CD4-positive, alpha-beta T cell treated with Interleukin-17A for 1 hour (primary cell): ENCODE data around the gene ATF5.
"Not testable (repeated sequence)": the region's sequence is repeated elsewhere in the genome, so short reads cannot be mapped to it uniquely, and the experiment has no call there.

ENCODE experiments used
- DNase-seq: peaks from one replicate; pipeline ENCODE4 v3.0.0-alpha.2; 2020

Gene ATF5

DNA sequence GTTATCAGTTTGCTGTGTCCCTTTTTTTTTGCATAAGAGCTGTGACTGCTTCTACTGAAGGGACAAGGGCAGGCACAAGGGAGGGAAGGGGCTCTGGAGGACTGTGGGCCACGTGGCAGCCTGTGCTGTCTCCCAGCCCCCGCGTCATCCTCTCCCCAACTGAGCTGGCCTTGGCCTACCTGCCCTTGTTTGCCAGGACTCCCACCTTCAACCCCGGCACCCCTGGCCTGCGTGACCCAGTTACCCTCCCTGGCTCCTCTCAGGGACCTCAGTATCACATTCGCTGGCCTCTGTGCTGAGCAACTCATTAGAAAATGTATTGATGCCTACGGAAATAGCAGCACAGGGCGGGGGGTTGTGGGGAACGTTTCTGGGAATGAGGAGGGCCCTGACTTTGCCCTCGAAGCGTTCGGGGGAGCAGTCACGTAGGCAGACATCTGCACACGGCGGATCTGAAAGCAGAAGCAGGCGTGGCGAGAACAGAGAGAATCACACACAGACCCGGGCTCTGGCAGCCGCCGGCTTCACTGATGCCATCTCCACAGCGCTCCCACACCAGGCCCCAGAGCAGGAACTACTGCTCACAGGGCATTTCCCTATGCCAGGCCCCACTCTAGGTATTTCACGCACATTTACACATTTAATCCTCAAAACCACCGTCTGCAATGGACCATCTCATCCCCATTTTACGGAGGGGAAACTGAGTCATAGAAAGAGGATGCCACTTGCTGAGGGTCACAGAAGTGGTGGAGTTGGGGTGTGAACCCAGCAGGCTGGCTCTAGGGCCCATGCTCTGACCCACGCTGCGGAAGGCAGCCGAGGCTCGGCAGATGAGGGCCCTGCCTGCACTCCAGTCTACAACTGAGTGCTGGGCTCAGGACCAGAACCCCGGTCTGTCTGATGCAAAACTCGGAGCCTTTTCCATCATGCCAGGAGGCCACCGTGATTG lies 5.7 kb upstream of the ATF5 start:
- DNase-seq, result no peak

DNA sequence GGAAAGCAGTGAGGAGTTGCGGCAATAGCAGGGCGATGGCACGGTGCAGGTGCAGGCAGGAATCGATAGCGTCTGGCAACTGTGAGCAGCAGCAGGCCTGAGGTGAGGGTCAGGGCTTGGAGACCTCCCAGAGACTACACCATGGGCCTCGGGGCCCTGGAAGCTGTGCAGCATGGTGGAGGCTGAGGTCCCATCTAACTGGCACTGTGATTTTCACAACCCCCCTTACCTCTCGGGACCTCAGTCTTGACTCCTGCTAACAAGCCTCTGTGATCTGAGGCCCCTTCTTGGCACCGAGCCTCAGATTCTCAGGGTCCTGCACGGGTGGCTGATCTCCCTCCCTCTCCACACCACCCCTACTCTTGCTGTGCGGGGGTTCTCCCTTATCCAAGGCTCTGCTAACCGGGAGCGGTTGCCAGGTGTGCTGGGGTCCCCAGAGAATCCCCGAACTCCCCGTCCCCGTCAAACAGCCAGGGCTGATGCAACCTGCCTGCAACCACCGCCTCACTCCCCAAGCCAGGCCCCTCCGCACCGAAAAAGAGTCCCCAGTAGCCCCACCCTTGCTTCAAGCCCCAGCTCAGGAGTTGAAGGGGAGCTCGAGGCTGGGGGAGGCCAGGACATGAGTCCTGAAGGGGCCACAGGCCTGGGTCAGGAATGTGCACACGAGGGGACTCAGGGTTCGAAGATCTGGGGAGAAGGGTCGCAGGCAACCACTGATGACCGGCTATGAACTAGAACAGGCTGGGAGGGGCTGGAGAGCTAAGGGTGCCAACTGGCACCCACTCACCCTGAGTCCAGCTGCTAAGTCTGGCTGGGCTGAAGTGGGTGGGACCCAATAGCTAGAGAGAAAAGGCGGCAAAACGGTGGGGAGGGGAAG lies 4.8 kb upstream of the ATF5 start:
- no peak for DNase-seq

DNA sequence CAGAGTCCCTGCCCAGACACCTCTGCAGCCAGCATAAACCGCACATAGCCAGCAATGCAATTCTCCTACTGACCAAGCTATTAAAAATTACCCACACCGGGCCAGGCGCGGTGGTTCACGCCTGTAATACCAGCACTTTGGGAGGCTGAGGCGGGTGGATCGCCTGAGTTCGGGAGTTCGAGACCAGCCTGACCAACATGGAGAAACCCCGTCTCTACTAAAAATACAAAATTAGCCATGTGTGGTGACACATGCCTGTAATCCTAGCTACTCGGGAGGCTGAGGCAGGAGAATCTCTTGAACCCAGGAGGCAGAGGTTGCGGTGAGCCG lies 4.2 kb upstream of the ATF5 start:
- not testable (repeated sequence) for DNase-seq

DNA sequence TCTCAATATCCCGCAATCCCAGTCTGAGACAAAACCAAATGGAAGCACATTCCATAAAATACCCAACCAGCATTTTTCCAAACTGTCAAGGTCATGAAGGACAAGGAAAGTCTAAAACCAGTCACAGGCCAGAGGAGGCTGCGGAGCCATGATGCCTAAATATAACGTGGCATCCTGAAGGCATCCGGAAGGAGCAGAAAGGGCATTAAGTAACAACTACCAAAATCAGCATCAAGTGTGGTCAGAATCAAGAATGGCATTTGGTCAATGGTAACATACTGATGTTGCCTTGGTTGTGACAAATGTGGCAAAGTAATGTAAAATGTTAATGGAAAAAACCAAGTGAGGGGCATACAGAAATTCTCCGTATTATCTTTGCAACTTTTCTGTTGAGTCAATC lies 3.5 kb upstream of the ATF5 start:
- no peak for DNase-seq

DNA sequence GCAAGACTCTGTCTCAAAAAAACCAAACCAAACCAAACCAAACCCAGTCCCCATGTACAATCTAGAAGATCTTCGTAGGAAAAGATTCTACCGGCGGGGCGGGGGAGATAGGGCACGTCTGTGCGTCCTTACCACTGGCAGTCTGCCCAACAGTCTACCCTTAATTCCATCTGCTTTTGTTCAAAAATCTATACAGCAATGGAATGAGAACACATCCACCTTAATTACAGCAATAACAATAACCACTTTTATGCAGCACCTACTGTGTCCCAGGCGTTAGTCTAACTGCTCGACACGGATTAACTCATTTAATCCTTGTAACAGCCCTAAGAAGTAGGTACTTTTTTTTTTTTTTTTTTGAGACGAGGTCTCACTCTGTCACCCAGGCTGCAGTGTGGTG lies 2.5 kb upstream of the ATF5 start:
- no peak for DNase-seq

DNA sequence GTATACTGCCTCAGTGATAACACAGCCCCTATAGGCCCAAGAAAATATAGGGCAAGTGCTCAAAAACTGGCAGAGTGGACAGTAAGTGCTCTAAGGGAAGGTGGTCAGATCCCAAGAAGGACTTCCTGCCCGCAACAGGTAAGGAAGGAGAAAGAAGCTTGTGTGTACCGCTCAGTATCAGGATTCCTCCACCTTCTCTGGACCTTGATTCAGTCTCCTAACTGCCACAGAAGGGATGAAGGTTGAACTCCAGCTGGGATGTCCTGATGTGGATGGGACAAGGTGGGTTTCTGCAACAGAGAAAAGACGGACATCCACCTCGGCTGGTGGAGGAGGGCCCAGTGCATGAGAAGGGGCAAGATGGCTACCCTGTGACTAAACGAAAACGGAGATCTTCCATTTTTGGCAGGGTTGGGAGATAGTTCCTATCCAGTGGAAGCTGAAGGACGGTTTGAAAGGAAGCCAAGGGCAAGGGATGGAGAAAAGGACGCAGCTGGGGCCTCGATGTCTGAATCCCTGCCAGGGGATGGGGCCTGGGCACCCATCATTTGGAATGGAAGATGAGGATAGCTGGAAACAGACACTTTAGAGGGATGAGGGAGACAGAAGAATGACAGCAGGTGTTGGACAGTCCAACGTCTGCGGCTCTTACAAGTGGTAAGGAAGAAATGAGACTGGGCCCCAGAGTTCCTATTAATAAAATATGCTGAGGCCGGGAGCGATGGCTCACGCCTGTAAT lies 1.3 kb upstream of the ATF5 start:
- DNase-seq, result no peak

DNA sequence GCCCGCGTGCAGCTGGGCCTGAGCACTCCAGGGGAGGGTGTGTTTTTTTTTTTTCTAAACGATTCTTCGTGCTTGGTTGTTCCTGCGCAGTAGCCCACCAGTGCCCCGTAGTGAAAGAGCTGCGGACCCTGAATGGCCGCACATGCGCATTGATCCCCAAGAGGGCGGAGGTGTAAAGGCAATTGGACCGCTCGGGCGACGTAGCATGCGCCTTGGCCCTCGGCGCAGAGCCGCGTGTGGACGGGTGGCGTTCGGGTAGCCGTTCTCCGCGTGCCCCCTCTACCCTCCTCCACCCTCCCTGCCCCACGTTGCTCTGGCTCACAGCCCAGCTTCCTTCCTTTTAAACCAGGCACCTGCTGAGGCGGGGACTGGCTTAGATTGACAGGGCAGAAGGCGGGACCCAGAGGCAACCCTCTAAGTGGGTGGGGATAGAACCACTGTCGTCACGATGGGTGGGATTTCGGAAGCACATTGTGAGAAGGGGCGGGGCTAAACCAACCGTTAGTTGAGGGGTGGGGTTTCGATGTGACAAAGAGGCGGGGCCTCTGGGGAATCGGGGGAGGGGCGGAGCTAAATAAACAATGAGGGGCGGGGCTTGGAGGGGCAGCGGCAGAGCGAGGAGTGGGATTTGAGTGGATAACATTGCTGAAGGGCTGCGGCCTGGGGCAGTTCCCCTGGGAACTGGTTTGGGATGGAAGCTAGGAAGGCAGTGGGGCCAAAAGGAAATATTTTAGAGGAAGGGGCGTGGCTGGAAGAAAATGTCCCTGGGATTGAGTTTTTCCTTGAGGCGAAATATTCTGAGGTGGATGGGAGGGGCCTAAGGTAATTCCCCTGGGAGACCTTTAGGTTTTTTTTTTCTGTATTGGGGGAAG lies 842 bp downstream of the ATF5 start:
- DNase-seq, result peak; percentile 97

DNA sequence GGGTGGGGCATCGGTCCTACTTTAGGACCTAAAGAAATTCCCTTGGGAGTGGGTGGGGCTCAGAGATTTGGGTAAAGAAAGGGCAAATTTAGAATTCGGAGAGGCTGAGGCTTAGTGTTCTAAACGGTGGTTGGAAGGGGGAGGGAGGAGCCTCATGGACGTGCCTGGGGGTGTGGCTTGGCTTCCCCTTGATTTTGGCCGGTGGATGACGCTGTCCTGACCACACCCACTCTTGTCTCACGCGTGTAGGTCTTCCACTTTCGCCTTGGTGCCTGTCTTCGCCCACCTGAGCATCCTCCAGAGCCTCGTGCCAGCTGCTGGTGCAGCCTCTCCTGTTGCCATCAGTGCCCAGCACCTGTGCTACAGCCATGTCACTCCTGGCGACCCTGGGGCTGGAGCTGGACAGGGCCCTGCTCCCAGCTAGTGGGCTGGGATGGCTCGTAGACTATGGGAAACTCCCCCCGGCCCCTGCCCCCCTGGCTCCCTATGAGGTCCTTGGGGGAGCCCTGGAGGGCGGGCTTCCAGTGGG lies 1.5 kb downstream of the ATF5 start:
- DNase-seq, result no peak

DNA sequence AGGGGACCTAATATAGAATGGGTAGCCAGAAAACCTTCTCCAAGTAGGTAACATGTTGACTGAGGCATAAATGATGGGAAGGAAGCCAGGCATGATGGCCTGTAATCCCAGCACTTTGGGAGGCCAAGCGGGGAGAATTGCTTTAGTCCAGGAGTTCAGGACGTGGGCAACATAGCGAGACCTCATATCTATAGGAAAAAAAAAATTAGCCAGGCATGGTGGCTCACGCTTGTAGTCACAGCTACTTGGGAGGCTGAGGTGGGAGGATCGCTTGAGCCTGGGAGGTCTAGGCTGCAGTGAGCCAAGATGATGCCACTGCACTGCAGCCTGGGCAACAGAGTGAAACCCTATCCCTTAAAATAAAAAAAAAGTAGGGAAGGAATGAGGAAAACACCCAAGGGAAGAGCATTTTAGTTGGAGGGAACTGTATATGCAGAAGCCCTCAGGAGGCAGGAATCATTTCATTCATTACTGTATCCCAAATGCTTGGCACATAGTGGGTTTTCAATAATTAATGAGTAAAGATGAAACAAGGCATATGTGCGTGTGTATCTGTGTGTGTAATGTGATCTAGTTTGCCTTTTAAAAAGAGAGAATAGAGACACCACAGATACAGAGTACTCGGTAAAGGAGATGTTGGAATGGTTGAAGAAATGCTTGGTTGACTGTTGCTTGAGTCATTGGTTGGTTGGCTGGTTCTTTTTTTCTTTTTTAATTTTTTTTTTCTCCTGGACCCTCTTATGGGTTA lies 2.5 kb downstream of the ATF5 start:
- DNase-seq, result no peak

DNA sequence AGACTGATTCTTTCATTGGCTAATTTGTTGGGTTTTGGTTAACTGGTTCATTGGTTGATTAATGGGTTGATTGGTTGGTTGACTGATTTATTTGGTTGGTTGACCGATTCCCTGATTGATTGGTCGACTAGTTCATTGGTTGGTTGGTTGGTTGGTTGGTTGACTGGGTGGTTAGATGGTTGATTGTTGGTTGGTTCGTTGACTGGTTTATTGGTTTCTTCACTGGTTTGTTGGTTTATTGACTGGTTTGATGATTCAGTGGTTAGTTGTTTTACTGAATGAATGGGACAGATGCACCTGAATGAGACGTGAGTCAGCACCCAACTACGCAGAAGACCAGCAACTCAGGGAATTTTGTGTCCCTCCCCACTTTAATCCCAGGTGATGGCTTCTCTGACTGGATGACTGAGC lies 3.0 kb downstream of the ATF5 start:
- DNase-seq, result no peak

DNA sequence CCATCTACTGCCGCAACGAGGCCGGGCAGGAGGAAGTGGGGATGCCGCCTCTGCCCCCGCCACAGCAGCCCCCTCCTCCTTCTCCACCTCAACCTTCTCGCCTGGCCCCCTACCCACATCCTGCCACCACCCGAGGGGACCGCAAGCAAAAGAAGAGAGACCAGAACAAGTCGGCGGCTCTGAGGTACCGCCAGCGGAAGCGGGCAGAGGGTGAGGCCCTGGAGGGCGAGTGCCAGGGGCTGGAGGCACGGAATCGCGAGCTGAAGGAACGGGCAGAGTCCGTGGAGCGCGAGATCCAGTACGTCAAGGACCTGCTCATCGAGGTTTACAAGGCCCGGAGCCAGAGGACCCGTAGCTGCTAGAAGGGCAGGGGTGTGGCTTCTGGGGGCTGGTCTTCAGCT lies 3.7 kb downstream of the ATF5 start:
- peak; percentile 65 for DNase-seq

DNA sequence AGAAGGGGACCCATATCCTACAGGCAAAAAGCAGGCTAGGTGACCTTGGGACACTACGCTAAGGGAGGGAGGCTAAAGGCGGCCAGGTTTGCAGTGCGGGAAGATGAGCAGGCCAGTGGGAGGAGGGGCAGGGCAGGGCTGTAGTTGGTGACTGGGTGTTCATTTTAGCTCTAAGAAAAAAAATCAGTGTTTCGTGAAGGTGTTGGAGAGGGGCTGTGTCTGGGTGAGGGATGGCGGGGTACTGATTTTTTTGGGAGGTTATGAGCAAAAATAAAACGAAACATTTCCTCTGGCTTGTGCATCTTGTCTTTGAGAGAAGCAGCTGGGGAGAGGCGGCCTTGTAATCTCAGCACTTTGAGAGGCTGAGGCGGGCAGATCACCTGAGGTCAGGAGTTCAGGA lies 4.6 kb downstream of the ATF5 start:
- no peak for DNase-seq

DNA sequence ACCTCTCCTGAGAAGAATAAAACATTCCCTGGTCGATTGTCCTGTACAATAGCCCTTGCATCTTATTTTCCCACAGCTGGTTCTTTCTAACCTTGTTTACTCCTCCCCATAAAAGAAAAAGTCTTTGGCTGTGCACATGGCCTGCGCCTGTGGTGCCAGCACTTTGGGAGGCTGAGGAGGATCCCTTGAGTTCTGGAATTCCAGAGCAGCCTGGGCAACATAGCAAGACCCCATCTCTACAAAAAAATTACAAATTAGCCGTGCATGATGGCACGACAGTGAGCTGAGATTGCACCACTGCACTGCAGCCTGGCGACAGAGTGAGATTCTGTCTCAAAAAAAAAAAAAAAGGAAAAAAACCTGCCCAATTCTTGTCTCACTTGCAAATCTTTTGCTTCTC lies 7.5 kb downstream of the ATF5 start:
- no peak for DNase-seq

DNA sequence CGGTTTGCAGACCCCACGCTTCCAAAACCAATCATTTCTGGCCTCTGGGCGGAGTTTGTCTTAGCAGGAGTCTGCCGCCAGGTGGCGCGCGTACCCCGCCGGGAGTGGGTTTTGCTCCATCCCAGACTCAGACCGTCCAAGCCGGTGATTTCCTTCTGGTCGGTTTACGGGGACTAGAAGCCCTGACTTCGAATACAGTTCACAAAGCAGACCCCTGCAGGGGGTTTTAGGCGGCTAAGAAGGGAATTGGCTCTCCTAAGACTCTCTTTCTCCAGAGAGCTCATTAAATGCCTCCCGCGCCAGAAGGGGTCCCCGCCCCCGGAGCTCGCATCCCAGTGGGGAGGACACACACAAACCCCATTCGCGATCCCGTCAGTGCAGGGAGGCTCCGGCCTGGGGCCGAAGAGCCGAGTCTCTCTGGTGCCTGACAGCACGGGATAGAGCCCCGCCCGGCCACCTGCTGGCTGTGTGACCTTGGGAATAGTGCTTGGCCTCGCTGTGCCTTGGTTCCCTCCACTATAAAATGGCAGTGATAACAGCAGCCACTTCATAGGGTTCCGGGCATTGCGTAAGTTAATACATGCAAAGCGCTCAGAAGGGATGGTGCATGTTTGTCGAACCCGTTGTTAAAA lies 8.9 kb downstream of the ATF5 start:
- DNase-seq, result peak; percentile 78

DNA sequence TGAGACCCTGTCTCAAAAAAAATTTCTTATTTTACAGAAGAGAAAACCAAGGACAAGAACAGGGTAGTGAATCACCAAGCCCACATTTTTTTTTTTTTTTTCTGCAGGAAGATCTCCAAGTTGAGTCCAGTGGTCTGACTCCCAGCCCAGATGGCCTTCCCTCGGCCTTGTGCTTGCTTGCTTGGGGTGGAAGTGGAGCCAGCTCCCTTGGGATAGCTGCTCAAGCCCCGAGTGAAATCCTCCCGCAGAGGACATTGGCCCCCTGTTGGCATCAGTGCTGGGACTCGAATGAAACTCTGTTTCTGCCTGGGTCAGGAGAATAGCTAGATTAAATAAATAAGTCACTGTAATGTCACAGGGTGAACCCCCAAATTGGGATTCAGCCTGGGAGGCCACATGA lies 9.7 kb downstream of the ATF5 start:
- no peak for DNase-seq

DNA sequence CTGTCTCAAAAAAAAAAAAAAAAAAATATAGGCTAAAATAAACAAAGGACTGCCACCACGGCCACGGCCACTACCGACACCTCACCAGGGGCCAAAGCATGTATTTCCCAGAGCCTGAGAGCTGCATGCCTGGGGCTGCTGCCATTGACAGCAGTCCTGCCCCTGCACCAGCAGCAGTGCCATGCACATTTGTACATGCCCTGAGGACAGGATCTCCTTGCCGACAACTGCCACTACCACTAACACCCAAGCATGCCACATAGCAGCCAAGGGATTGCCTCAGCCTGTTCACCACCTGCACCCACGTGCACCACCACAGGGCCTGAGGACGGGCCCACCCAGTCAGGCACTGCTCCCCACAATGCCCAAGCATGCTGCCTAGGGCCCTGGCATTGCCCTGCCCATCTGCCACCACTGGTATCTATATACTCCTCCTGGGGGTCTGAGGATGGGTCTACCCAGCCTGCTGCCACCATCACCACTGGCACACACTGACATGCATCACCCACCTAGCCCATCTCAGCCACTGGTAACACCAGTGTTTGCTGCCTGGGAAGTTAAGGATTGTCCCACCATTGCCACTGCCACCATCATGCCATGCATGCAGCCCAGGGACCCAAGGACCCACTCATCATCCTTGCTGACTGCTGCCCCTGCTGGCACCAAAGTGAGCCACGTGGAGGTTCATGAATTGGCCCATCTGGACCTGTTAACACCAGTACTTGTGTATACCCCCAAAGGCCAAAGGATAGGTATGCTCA lies 10.9 kb downstream of the ATF5 start:
- DNase-seq, result no peak

DNA sequence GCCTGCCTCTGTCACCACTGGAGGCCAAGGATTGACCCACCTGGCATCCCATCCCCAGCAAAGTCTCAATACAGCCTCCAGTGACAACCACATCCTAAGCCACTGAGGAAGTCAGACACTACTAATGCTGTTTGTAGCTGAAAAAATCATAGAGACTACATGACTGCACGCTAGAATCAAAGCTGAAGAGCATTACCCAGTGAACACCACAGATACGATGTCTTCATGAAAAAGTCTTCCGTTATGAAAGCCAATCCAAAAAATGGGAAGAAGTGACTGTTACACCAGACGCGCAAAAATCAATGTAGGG lies 11.4 kb downstream of the ATF5 start:
- DNase-seq, result no peak

DNA sequence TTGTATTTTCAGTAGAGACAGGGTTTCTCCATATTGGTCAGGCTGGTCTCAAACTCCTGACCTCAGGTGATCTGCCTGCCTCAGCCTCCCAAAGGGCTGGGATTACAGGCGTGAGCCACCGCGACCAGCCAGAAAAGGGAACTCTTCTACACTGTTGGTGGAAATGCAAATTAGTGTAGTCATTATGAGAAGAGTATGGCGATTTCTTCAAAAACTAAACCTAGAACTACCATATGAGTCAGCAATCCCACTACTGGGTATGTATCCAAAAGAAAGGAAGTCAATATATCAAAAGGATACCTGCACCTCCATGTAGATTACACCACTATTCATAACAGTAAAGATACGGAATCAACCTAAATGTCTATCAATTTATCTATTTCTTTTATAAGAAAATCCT lies 15.6 kb downstream of the ATF5 start:
- DNase-seq, result not testable (repeated sequence)

DNA sequence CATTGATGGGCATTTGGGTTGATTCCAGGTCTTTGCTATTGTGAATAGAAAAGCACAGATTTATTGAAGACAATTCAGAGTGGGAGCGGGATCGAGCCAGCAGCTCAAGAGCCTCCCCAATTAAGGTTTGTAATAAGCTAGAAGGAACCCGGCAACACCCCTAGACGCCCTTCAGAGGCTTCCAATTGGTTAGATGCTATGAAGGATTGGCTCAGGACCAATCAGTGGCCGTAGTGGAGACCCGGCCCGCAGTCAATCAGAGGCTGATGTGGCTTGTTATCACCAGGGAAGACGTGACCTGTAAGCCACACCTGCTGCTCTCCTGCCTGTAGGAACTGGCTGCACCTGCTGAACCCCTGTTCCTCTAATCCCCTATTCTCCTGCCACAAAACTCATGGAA lies 17.4 kb downstream of the ATF5 start:
- DNase-seq, result no peak
